HepG2 (cell line): Measurements from ENCODE around the gene JADE3. TPM values are rescaled to one million over a fixed set of nuclear protein-coding genes. Genes with fewer than 3 reads are reported as not detected.

Source experiments
- BHLHE40 ChIP-seq: IDR thresholded peaks from 2 replicates; pipeline ENCODE4 v1.6.1; 2011; ENCODE audit warnings: low read length, improper control_type of control experiment
- JARID2 ChIP-seq: sonication (generic); formaldehyde crosslinking; IDR thresholded peaks from 2 replicates; pipeline ENCODE4 v1.8.1; 2023; ENCODE audit warnings: missing genetic modification reagents, inconsistent platforms; ENCODE audit not compliant: insufficient replicate concordance
- NFE2L1 ChIP-seq: sonication (generic); formaldehyde crosslinking; IDR thresholded peaks from 2 replicates; pipeline ENCODE4 v1.4.0; 2020; ENCODE audit warnings: missing genetic modification reagents, mild to moderate bottlenecking, borderline replicate concordance
- PITX1 ChIP-seq: sonication (generic); formaldehyde crosslinking; IDR thresholded peaks from 2 replicates; pipeline ENCODE4 v1.5.1; 2020; ENCODE audit warnings: mild to moderate bottlenecking, missing genetic modification reagents
- SUZ12 ChIP-seq: fragments of 150-350 bp; IDR thresholded peaks from 2 replicates; pipeline ENCODE4 v1.6.1; 2014; ENCODE audit warnings: low read depth, low read length
- ZNF20 ChIP-seq: sonication (generic); formaldehyde crosslinking; IDR thresholded peaks from 2 replicates; pipeline ENCODE4 v1.4.0; 2020; ENCODE audit warnings: mild to moderate bottlenecking, moderate library complexity, missing genetic modification reagents
- ZNF496 ChIP-seq: sonication (generic); formaldehyde crosslinking; IDR thresholded peaks from 2 replicates; pipeline ENCODE4 v1.8.1; 2023; ENCODE audit warnings: mild to moderate bottlenecking, moderate library complexity, missing genetic modification reagents; ENCODE audit not compliant: insufficient replicate concordance
- ZNF547 ChIP-seq: sonication (generic); formaldehyde crosslinking; IDR thresholded peaks from 2 replicates; pipeline ENCODE4 v1.5.1; 2020; ENCODE audit warnings: mild to moderate bottlenecking, missing genetic modification reagents
- ZNF569 ChIP-seq: sonication (generic); formaldehyde crosslinking; IDR thresholded peaks from 2 replicates; pipeline ENCODE4 v1.5.0; 2020; ENCODE audit warnings: mild to moderate bottlenecking, missing genetic modification reagents, moderate library complexity, borderline replicate concordance
- ZNF772 ChIP-seq: sonication (generic); formaldehyde crosslinking; IDR thresholded peaks from 2 replicates; pipeline ENCODE4 v1.5.0; 2020; ENCODE audit warnings: mild to moderate bottlenecking, missing genetic modification reagents
- polyA plus RNA-seq, 8 experiments: library from polyadenylated mRNA; depleted of rRNA in 3 of 8; stranded (reverse) in 7 of 8; unstranded in 1 of 8; fragments of >200 nt; fragmentation: Illumina TruSeq in 4 of 8; extraction: Trizol in 4 of 8; gene quantifications; 2 replicates each; pipeline versions ENCODE4 v1.2.1 to v1.2.3, GENCODE V29; 2011 to 2016; ENCODE audit warnings: low read depth in 4 of 8, missing spikeins in 1 of 8, mixed read lengths in 1 of 8; ENCODE audit not compliant: insufficient read depth in 1 of 8
- total RNA-seq, 5 experiments: library from RNA; depleted of rRNA; stranded (reverse); fragments of >200 nt; fragmentation: Illumina TruSeq; extraction: Trizol; gene quantifications; 2 replicates each; pipeline ENCODE4 v1.2.3, GENCODE V29; 2016; ENCODE audit warnings: low read depth in 1 of 5
- TF ChIP-seq, protein P1 (sequence below): sonication (generic); formaldehyde crosslinking; IDR thresholded peaks from 2 replicates; pipeline ENCODE4 v1.5.0; 2020; ENCODE audit warnings: missing genetic modification reagents
- TF ChIP-seq, protein P2 (sequence below): sonication (generic); formaldehyde crosslinking; IDR thresholded peaks from 2 replicates; pipeline ENCODE4 v1.4.0; 2020; ENCODE audit warnings: missing genetic modification reagents, borderline replicate concordance
- TF ChIP-seq, protein P3 (sequence below): sonication (generic); formaldehyde crosslinking; IDR thresholded peaks from 2 replicates; pipeline ENCODE4 v1.4.0; 2020; ENCODE audit warnings: low read depth, missing genetic modification reagents

The JADE3 gene
- total and polyA plus RNA-seq, 2 of the 13 experiments (the other 11 are each of a cell fraction or from before 2014, with no cell fraction given) = 7.7 to 7.8 TPM

DNA sequence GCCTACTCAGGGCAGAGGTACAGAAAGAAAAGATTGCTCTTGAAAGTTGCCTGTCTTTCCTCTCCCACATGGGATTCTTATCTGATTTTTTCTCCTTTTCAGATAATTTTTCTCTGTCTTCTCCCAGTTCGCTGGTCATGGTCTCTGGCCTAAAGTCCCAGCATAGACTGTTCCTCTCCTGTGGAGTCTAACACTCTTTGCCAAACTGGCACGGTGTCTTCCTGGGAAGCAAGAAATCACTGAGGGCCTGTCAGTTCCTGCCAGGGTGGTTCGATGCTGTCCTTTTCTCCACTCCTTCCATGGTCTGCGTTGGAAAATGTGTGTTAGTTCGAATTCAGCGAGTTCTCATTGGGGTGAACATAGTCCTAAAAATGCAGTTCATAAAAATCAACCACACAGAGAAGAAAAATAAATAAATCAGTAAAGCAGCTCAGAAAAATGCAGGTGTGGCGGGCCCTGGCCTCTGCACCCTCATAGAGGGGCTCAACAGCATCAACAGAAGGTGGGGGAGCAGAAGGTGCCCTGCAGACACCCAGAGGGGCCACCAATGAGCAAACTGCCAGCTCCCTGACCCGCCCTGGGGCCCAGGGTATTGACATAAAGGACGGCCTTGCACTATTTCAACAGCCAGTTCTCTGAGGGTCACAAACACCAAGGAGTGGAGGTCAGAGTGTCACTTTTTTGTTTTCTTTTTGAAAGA lies 168.1 kb downstream of the JADE3 start (continued):
- TF ChIP-seq NFE2L1 (no peak), PITX1 (CRISPR knock-in tag) (peak; percentile 81; the same call in 1 of the 2 replicates), BHLHE40 (no peak), JARID2 (no peak), ZNF20 (CRISPR knock-in tag) (no peak), ZNF569 (no peak), ZNF547 (CRISPR knock-in tag) (no peak), ZNF496 (CRISPR knock-in tag) (no peak), SUZ12 (no peak), ZNF772 (CRISPR knock-in tag) (no peak)
- TF ChIP-seq, protein P1, sequence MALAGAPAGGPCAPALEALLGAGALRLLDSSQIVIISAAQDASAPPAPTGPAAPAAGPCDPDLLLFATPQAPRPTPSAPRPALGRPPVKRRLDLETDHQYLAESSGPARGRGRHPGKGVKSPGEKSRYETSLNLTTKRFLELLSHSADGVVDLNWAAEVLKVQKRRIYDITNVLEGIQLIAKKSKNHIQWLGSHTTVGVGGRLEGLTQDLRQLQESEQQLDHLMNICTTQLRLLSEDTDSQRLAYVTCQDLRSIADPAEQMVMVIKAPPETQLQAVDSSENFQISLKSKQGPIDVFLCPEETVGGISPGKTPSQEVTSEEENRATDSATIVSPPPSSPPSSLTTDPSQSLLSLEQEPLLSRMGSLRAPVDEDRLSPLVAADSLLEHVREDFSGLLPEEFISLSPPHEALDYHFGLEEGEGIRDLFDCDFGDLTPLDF (CRISPR knock-in tag) = no peak
- TF ChIP-seq, protein P2, sequence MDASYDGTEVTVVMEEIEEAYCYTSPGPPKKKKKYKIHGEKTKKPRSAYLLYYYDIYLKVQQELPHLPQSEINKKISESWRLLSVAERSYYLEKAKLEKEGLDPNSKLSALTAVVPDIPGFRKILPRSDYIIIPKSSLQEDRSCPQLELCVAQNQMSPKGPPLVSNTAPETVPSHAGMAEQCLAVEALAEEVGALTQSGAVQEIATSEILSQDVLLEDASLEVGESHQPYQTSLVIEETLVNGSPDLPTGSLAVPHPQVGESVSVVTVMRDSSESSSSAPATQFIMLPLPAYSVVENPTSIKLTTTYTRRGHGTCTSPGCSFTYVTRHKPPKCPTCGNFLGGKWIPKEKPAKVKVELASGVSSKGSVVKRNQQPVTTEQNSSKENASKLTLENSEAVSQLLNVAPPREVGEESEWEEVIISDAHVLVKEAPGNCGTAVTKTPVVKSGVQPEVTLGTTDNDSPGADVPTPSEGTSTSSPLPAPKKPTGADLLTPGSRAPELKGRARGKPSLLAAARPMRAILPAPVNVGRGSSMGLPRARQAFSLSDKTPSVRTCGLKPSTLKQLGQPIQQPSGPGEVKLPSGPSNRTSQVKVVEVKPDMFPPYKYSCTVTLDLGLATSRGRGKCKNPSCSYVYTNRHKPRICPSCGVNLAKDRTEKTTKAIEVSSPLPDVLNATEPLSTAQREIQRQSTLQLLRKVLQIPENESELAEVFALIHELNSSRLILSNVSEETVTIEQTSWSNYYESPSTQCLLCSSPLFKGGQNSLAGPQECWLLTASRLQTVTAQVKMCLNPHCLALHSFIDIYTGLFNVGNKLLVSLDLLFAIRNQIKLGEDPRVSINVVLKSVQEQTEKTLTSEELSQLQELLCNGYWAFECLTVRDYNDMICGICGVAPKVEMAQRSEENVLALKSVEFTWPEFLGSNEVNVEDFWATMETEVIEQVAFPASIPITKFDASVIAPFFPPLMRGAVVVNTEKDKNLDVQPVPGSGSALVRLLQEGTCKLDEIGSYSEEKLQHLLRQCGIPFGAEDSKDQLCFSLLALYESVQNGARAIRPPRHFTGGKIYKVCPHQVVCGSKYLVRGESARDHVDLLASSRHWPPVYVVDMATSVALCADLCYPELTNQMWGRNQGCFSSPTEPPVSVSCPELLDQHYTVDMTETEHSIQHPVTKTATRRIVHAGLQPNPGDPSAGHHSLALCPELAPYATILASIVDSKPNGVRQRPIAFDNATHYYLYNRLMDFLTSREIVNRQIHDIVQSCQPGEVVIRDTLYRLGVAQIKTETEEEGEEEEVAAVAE = no peak
- TF ChIP-seq, protein P3, sequence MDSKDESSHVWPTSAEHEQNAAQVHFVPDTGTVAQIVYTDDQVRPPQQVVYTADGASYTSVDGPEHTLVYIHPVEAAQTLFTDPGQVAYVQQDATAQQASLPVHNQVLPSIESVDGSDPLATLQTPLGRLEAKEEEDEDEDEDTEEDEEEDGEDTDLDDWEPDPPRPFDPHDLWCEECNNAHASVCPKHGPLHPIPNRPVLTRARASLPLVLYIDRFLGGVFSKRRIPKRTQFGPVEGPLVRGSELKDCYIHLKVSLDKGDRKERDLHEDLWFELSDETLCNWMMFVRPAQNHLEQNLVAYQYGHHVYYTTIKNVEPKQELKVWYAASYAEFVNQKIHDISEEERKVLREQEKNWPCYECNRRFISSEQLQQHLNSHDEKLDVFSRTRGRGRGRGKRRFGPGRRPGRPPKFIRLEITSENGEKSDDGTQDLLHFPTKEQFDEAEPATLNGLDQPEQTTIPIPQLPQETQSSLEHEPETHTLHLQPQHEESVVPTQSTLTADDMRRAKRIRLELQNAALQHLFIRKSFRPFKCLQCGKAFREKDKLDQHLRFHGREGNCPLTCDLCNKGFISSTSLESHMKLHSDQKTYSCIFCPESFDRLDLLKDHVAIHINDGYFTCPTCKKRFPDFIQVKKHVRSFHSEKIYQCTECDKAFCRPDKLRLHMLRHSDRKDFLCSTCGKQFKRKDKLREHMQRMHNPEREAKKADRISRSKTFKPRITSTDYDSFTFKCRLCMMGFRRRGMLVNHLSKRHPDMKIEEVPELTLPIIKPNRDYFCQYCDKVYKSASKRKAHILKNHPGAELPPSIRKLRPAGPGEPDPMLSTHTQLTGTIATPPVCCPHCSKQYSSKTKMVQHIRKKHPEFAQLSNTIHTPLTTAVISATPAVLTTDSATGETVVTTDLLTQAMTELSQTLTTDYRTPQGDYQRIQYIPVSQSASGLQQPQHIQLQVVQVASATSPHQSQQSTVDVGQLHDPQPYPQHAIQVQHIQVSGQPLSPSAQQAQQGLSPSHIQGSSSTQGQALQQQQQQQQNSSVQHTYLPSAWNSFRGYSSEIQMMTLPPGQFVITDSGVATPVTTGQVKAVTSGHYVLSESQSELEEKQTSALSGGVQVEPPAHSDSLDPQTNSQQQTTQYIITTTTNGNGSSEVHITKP (CRISPR knock-in tag) = 0 out of 2 replicates have a peak, but pooled peaks have one; percentile 24
